ENCODE data around the gene EMX1.

DNA sequence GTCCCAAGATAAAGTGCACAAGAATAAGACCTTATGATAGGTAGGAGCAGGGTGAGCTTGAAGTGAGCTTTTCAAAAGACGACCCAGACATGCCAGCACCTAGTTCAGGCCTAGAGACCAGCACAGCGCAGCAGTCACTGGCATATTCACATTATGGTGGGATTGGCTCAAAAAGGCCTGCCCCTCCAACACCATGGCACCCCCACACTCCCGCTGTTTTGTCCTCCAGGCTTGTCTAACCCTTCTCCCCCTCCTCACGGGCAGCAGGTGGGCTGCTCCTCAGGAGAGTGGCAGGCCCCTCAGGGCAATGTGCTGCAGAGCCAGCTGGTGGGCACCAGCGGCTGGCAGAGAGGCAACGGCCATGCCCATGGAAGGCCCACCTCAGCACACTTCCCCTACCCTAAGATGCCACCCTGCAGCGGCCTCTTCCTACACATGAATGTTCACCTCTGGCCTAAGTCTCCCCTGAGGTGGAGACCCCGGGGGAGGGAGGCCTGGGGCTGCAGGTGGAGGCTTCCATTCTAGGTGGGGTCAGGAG lies 25.6 kb downstream of the EMX1 start:
- TF ChIP-seq, protein P1, sequence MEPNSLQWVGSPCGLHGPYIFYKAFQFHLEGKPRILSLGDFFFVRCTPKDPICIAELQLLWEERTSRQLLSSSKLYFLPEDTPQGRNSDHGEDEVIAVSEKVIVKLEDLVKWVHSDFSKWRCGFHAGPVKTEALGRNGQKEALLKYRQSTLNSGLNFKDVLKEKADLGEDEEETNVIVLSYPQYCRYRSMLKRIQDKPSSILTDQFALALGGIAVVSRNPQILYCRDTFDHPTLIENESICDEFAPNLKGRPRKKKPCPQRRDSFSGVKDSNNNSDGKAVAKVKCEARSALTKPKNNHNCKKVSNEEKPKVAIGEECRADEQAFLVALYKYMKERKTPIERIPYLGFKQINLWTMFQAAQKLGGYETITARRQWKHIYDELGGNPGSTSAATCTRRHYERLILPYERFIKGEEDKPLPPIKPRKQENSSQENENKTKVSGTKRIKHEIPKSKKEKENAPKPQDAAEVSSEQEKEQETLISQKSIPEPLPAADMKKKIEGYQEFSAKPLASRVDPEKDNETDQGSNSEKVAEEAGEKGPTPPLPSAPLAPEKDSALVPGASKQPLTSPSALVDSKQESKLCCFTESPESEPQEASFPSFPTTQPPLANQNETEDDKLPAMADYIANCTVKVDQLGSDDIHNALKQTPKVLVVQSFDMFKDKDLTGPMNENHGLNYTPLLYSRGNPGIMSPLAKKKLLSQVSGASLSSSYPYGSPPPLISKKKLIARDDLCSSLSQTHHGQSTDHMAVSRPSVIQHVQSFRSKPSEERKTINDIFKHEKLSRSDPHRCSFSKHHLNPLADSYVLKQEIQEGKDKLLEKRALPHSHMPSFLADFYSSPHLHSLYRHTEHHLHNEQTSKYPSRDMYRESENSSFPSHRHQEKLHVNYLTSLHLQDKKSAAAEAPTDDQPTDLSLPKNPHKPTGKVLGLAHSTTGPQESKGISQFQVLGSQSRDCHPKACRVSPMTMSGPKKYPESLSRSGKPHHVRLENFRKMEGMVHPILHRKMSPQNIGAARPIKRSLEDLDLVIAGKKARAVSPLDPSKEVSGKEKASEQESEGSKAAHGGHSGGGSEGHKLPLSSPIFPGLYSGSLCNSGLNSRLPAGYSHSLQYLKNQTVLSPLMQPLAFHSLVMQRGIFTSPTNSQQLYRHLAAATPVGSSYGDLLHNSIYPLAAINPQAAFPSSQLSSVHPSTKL (CRISPR knock-in tag; IDR thresholded peaks at IDR 0.05) = no peak
- TF ChIP-seq, protein P2, sequence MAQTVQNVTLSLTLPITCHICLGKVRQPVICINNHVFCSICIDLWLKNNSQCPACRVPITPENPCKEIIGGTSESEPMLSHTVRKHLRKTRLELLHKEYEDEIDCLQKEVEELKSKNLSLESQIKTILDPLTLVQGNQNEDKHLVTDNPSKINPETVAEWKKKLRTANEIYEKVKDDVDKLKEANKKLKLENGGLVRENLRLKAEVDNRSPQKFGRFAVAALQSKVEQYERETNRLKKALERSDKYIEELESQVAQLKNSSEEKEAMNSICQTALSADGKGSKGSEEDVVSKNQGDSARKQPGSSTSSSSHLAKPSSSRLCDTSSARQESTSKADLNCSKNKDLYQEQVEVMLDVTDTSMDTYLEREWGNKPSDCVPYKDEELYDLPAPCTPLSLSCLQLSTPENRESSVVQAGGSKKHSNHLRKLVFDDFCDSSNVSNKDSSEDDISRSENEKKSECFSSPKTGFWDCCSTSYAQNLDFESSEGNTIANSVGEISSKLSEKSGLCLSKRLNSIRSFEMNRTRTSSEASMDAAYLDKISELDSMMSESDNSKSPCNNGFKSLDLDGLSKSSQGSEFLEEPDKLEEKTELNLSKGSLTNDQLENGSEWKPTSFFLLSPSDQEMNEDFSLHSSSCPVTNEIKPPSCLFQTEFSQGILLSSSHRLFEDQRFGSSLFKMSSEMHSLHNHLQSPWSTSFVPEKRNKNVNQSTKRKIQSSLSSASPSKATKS (CRISPR knock-in tag; IDR thresholded peaks at IDR 0.05) = no peak
- TF ChIP-seq ZNF788 (CRISPR knock-in tag; IDR thresholded peaks at IDR 0.05; ENCODE audit: borderline replicate concordance) (no peak), HMG20A (CRISPR knock-in tag; IDR thresholded peaks at IDR 0.05; ENCODE audit: borderline replicate concordance) (no peak), ZBTB8A (CRISPR knock-in tag; IDR thresholded peaks at IDR 0.05; ENCODE audit: borderline replicate concordance, low read depth) (no peak), YY1 (IDR thresholded peaks at IDR 0.05; ENCODE audit: insufficient read depth, insufficient replicate concordance, low read depth, low read length) (no peak)
- TF ChIP-seq, protein P3, sequence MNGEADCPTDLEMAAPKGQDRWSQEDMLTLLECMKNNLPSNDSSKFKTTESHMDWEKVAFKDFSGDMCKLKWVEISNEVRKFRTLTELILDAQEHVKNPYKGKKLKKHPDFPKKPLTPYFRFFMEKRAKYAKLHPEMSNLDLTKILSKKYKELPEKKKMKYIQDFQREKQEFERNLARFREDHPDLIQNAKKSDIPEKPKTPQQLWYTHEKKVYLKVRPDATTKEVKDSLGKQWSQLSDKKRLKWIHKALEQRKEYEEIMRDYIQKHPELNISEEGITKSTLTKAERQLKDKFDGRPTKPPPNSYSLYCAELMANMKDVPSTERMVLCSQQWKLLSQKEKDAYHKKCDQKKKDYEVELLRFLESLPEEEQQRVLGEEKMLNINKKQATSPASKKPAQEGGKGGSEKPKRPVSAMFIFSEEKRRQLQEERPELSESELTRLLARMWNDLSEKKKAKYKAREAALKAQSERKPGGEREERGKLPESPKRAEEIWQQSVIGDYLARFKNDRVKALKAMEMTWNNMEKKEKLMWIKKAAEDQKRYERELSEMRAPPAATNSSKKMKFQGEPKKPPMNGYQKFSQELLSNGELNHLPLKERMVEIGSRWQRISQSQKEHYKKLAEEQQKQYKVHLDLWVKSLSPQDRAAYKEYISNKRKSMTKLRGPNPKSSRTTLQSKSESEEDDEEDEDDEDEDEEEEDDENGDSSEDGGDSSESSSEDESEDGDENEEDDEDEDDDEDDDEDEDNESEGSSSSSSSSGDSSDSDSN (CRISPR knock-in tag; IDR thresholded peaks at IDR 0.05) = no peak
- TF ChIP-seq, protein P4, sequence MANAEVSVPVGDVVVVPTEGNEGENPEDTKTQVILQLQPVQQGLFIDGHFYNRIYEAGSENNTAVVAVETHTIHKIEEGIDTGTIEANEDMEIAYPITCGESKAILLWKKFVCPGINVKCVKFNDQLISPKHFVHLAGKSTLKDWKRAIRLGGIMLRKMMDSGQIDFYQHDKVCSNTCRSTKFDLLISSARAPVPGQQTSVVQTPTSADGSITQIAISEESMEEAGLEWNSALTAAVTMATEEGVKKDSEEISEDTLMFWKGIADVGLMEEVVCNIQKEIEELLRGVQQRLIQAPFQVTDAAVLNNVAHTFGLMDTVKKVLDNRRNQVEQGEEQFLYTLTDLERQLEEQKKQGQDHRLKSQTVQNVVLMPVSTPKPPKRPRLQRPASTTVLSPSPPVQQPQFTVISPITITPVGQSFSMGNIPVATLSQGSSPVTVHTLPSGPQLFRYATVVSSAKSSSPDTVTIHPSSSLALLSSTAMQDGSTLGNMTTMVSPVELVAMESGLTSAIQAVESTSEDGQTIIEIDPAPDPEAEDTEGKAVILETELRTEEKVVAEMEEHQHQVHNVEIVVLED (CRISPR knock-in tag; IDR thresholded peaks at IDR 0.05; ENCODE audit: borderline replicate concordance) = no peak

Measured in HepG2 (cell line).